ENCODE measurements around the gene SPCS1.
"Not testable (repeated sequence)": the region's sequence is repeated elsewhere in the genome, so short reads cannot be mapped to it uniquely, and the experiment has no call there.

The SPCS1 gene

GRCh38 chr3:52695798-52696671 is 9.9 kb upstream of the SPCS1 start:
- DNase-seq = no peak

- no peak for DNase-seq
Measured at GRCh38 chr3:52696830-52697631, 8.9 kb upstream of the SPCS1 start.

GRCh38 chr3:52697632-52697965 is 8.3 kb upstream of the SPCS1 start:
- no peak for DNase-seq

- no peak for DNase-seq
Measured at GRCh38 chr3:52703341-52703740, 2.6 kb upstream of the SPCS1 start.

- DNase-seq = no peak
Measured at GRCh38 chr3:52704611-52705437, 1.1 kb upstream of the SPCS1 start.

- no peak for DNase-seq
Measured at GRCh38 chr3:52705438-52705687, 543 bp upstream of the SPCS1 start.

GRCh38 chr3:52707585-52707984 is 1.7 kb downstream of the SPCS1 start:
- no peak for DNase-seq

GRCh38 chr3:52710512-52710911 is 4.6 kb downstream of the SPCS1 start:
- DNase-seq = no peak

GRCh38 chr3:52712291-52713212 is 6.6 kb downstream of the SPCS1 start:
- DNase-seq = no peak

GRCh38 chr3:52714335-52715302 is 8.7 kb downstream of the SPCS1 start:
- DNase-seq = no peak

- DNase-seq = no peak
Measured at GRCh38 chr3:52715714-52716305, 9.9 kb downstream of the SPCS1 start.

- no peak for DNase-seq
Measured at GRCh38 chr3:52719618-52720017, 13.7 kb downstream of the SPCS1 start.

- peak; percentile 42 for DNase-seq
Measured at GRCh38 chr3:52721002-52721729, 15.3 kb downstream of the SPCS1 start.

- no peak for DNase-seq
Measured at GRCh38 chr3:52721730-52722008, 15.8 kb downstream of the SPCS1 start.

GRCh38 chr3:52722491-52722890 is 16.6 kb downstream of the SPCS1 start:
- no peak for DNase-seq

GRCh38 chr3:52723935-52724334 is 18.0 kb downstream of the SPCS1 start:
- no peak for DNase-seq

- DNase-seq = no peak
Measured at GRCh38 chr3:52724511-52724910, 18.6 kb downstream of the SPCS1 start.

GRCh38 chr3:52728753-52729152 is 22.8 kb downstream of the SPCS1 start:
- not testable (repeated sequence) for DNase-seq

GRCh38 chr3:52730681-52731080 is 24.8 kb downstream of the SPCS1 start:
- DNase-seq = no peak

GRCh38 chr3:52731590-52731989 is 25.7 kb downstream of the SPCS1 start:
- DNase-seq = no peak

Measured in CD4-positive, alpha-beta T cell treated with Interleukin-6 for 4 hours (primary cell).